GM18505 (cell line): Measurements from ENCODE around the gene CYB5B.

Source experiments
- ATAC-seq: cut with Tn5 transposase; IDR thresholded peaks from one replicate; pipeline ENCODE4 v1.9.1; 2021; ENCODE audit not compliant: unreplicated experiment
- POLR2A ChIP-seq: IDR thresholded peaks from 4 replicates; pipeline ENCODE4 v1.6.1; 2011; ENCODE audit warnings: borderline replicate concordance; ENCODE audit not compliant: insufficient read depth, insufficient read length; ENCODE audit errors: extremely low read depth

CYB5B gene

DNA sequence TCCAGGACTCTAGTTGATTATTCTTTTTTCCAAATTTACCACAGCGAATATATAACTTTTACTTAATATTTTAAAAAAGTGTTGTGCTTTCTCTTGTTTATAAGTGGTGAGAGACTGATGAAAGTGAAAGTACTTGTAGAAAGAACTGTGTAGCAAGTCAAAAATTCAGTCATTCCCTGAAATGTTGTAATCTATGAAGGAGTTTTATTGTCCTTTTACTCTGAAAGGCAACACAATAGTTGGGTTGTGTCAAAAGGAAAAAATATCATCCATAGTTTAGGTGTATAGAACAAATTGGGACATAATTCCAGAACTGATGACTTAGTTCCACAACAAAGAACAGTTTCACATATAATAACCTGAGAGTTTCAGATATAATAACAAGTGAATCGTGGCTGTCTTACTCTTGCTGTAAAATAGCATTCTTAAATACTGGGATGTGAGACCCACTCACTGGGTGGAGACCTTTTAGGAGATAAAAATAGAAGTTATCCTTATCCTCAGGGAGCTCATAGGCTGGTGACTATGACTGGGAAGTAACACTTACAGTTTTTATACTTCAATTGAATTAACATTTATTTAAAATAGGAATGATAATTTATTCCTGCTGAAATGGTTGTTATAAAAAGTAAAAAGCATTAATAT lies 20.6 kb downstream of the CYB5B start:
- no peak for TF ChIP-seq POLR2A
- ATAC-seq = no peak

DNA sequence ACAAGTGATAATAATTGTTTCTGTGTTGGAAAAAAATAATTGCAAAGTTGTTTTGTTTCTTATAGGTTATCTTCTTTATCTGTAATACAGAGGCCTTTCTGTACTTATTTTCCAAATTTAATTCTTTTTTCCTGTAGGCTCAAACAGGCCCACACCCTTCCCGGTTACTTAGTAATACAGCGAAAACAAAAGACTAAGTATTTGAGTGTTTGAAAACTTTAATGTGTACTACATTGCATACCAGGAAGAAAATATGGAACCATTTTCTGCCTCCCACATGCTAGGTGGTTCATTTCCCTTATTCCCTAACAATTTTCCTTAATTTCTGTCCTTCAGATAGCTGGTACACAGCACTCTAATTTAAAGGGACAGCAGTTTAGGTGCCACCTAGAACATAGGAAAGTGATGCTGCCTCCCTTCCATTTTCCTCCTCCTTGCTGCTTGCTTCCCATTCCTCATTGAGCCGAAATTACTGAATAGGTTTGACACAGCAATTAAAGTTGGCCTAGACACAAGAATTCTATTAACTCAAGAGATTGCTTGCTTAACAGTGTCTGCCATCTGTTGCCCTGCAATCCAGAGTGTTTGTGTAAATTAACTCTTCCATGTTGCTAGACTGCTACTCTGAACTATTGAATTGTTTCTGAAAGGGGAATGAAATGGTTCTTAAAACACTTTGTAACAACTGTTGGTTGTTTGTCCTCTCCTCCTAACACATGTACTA lies 24.2 kb downstream of the CYB5B start:
- ATAC-seq = no peak
- TF ChIP-seq POLR2A = no peak

DNA sequence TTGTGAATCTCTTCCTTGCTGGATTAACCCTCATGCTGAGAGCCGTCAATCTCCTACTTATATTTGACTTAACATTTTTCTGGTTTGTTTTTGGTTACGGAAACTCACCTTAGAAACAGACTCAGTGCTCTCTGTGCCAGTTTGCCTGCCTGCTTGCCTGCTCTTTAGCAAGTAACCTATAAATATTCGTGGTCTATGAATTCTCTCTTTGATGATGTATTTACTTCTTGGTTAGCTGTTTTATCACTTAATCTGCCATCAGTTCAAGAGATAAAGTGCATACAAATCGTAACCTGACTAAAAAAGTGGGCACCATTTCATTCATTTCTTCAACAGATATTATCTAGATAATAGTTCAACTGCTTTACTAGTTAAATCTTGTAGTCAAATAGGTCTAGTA lies 26.7 kb downstream of the CYB5B start:
- no peak for ATAC-seq
- no peak for TF ChIP-seq POLR2A

DNA sequence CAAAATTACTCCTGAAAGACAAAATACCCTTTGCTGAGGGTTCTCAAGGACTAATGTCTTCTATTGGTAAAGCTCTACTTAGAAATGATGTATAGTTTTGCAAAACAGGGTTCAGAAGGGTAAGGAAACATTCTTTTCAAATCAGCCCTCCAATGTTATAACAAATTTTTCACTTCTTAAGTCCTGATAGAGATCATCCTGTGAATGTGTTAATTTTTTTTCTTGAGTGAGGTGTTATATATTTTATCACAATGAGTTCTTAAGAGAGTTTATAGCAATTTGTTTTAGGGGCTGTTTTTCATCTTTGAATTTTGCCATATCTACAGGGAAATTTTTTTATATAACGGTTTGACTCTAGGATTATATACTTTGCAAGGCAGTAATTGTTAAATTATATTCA lies 29.5 kb downstream of the CYB5B start:
- TF ChIP-seq POLR2A = no peak
- no peak for ATAC-seq

DNA sequence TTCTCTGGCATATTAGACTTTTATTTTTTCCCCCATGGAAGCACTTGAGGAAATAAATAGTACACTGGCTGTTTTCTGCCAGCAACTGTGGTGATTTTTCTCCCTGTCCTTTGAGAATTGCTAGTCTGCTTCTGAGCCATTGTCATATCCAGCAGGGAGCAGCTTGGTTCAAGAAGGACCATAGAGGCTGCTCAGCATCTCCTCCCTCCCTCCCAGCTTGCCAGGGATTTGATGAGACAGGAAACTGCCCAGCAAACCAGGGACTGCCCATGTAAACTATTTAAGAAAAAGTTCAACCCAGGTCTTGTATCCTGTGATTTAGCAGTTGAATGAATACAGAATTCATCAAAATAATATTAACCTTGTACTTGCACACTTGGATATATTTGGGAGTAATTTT lies 39.5 kb downstream of the CYB5B start:
- no peak for ATAC-seq
- TF ChIP-seq POLR2A = no peak

DNA sequence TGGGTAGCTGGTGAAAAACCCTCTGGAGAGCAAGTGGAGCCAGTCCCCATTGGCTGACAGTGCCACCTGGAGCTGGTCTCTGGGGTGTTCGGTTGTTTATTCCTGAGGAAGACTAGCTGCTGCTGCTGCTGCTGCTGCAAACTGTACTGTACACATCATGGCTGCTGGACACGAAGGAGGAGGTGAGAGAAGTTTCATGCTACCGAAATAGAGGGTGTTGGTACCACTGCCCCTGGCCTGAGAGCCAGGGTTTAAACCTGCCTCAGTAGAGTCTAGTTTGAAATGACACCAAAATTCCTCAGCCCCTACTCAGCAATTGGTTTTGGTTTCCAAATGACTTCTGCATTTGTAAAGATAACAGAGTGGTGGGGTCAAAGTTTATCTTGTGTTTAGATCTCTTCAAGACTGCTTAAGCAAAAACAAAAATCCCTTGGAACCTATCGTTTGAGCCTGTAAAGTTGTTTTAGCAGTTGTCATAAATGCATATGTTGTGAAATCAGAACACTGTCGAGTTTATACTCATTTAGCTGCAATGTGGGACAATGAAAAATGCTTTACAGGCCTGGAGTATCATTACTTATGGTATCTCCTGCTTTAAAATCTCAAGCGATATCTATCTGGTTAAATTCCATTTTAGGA lies 40.8 kb downstream of the CYB5B start:
- peak; percentile 17 for TF ChIP-seq POLR2A
- ATAC-seq = peak; percentile 44

DNA sequence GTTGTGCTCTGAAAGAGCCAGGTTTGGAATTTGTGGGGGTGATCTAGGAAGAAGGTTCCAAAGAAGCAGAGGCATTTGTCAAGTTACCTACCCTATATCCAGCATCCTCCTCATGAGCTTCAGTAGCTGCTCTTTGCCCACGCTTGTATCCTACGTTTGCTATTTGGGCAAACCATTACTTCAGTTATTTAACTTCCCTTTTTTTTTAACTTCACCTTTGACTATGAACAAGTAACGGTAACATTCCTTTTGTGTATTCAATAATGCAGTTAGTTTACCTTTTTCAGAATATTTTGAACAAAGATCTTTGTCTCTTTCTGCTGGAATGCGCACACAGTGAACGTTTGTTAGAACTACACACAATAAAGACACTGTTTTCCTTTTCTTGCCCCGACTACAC lies 41.5 kb downstream of the CYB5B start:
- ATAC-seq = no peak

DNA sequence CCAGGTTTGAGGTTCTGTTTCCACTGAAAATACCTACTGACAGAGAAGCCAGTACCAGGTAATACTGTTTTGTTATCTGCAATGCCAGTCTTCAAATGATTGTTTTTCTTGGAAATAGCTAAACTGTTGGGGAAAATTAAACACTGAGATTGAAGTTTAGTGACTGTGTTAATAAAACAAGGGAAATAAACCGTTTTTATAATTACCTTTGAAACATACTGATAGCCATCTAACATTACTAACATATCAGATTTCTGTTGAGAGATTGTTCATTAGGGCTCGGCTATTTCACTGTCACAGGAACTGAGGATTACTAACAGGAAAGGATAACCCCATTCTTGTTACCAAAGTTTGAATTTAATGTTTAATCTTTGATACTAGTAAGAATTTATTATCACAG lies 42.1 kb downstream of the CYB5B start:
- TF ChIP-seq POLR2A = no peak
- no peak for ATAC-seq

More for the DNA sequence above, 41.5 kb downstream of the CYB5B start:
- no peak for TF ChIP-seq POLR2A

DNA sequence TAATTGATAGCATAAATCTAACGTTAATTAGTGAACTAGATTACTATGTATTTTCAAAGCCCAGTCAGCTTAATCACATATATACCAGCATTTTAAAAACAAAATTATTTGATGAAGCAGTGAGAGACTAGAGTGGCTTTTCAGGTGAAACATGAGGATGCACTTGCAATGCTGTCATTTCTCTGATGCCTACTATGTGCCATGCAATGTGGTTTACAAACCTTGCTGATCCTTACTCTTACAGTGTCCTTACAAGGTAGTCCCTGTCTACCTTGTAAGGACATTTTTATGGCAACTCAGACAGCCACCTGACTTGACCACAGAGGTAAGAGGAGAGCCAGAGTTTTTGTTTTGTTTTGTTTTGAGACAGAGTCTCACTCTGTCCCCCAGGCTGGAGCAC lies 42.7 kb downstream of the CYB5B start:
- no peak for TF ChIP-seq POLR2A
- no peak for ATAC-seq

DNA sequence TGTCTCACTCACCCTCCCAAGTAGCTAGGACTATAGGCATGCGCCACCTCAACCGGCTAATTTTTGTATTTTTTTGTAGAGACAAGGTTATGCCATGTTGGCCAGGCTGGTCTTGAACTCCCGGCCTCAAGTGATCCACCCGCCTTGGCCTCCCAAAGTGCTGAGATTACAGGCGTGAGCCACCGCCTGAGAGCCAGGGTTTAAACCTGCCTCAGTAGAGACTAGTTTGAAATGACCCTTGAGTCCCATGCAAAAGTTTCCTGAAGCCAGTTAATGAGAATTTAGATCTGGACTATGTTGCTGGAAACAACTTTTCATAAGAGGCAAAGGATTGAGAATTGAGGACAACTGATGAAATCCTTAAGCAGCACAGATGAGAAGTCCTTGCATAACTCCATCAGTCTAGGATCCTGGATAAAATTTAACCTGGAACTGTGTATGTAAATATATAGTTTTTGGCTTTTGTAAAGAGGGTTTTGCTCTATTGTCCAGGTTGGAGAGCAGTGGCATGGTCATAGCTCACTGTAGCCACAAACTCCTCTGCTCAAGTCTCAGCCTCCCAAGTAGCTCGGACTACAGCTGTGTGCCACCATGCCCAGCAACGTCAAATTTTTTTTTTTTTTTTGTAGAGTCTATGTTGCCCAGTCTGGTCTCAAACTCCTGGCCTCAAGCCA lies 43.2 kb downstream of the CYB5B start:
- no peak for TF ChIP-seq POLR2A
- no peak for ATAC-seq

DNA sequence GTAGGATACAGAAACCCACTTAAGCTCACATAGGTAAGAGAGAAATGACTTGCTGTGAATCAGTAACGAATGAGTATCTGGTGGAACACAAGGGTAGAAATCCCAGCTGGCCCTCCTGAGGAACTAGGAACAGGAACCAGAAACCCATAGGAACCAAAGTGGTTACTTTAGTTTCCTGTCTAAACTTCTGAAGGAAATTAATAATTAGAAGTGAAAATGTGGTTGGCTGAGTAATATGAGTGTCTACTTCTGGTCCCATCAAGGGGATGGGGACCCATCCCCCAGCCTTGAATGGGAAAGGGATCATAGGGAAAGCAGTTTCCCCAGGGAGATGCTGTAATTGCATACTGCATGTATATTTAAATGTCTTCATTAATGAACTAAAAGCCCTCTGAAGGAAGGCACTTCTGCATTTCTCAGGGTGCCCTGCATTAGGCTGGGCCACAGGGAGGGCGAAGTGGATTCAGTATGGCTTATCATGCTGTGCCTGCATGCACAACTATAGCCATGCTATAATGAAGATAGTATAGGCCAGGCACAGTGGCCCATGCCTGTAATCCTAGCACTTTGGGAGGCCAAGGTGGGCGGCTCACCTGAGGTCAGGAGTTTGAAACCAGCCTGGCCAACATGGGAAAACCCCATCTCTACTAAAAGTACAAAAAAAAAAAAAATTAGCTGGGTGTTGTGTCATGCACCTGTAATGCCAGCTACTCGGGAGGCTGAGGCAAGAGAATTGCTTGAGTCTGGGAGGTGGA lies 45.6 kb downstream of the CYB5B start:
- TF ChIP-seq POLR2A = no peak
- peak; percentile 43 for ATAC-seq

DNA sequence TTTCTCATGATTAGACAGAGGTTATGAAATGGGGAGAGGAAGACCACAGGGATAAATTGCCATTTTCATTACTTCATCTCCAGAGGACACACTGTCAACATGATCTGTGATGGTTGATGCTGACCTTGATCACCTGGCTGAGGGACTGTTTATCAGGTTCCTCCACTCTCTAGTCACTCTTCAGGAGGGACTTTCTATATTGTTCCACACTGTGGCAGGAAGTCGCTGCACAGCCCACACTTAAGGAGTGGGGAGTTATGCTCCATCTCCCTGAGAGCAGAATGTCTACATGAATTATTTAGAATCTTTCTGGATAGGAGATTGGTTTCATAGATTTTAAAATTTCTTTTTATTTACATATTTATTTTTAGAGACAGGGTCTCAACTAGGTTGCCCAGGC lies 46.7 kb downstream of the CYB5B start:
- ATAC-seq = no peak
- TF ChIP-seq POLR2A = no peak

DNA sequence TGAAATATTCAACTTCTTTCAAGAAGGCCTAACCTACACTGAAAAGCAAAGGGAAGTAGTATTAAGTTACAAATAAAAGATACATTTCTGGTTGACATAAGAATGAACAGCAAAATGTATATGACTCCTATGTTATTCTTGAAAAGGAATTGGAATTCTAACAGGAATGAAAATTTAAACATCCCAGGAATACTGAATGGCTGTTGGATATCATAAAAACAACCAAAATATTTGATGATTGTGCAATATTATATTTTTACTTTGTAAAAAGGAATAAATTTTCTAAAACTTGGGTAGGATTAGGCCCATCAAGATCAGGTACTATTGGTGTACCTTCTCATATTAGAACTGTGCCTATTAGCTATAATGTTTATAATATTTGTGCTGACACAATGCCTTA lies 50.0 kb downstream of the CYB5B start:
- no peak for ATAC-seq
- TF ChIP-seq POLR2A = no peak
